Ureter (tissue), 1 donor: ENCODE measurements around the gene DPEP3. TPM values are rescaled to one million over a fixed set of nuclear protein-coding genes. Genes with fewer than 3 reads are reported as not detected.
A peak's percentile ranks its signal among the peaks of the same experiment; 100 is the strongest.

Experiments
- DNase-seq: peaks from one replicate; pipeline ENCODE4 v3.0.0-alpha.2; 2020; ENCODE audit warnings: low spot score
- total RNA-seq: library from RNA; stranded (reverse); gene quantifications from one replicate; pipeline ENCODE4 v1.2.4, GENCODE V29; 2023
- donor health status: DM: yes; HTN: yes; CAD: no.

DPEP3 gene
- total RNA-seq, 1 donor from 2014 or later: not detected

GRCh38 chr16:67931712-67932461 is 48.4 kb downstream of the DPEP3 start, which contains the start of gene CTRL:
Gene CTRL, minus strand, starts transcription at chr16:67931862. Its CDS starts 10 bp downstream, at chr16:67931852.
- DNase-seq: no peak

- no peak for DNase-seq
Observed at GRCh38 chr16:67930678-67931211, 49.6 kb downstream of the DPEP3 start.

DNA sequence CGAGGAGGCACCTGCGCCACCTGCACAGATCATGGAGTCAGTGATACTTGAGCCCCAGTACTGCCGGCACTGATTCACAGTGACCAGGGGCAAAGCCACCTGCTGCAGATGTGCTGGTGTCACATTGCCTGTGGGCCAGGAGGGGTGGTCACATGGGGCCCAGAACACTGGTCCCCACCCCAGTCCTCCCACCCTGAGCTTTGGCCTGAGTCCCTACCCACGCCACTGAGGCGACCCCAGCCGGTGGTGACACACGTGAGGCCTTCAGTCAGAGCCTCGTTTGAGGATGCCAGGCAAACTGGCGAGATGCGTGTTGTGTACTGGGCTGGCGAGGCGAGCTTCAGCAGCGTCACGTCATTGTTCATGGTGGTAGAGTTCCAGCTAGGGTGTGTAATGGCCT is 50.1 kb downstream of the DPEP3 start:
- no peak for DNase-seq

DNA sequence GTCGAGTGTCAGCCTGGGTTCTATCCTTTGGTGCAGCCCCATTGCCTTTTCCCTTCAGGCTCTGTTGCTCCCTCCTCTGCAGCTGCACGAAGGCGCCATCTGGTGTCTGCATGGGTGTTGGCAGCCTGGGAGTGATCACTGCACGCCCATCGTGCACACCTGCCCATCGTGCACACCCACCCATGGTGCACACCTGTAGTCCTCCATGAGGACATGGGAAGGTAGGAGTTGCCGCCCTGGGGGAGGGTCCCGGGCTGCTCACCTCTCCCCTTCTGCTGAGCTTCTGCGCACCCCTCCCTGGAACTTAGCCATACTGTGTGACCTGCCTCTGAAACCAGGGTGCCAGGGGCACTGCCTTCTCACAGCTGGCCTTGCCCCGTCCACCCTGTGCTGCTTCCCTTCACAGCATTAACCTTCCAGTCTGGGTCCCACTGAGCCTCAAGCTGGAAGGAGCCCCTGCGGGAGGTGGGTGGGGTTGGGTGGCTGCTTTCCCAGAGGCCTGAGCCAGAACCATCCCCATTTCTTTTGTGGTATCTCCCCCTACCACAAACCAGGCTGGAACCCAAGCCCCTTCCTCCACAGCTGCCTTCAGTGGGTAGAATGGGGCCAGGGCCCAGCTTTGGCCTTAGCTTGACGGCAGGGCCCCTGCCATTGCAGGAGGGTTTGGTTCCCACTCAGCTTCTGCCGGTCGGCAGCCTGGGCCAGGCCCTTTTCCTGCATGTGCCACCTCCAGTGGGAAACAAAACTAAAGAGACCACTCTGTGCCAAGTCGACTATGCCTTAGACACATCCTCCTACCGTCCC is 51.5 kb downstream of the DPEP3 start:
- peak; percentile 80 for DNase-seq

DNA sequence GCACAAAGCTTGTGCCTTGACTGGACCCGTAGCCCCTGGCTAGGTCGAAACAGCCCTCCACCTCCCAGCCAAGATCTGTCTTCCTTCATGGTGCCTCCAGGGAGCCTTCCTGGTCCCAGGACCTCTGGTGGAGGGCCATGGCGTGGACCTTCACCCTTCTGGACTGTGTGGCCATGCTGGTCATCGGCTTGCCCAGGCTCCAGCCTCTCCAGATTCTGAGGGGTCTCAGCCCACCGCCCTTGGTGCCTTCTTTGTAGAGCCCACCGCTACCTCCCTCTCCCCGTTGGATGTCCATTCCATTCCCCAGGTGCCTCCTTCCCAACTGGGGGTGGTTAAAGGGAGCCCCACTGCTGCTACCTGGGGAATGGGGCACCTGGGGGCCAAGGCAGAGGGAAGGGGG is 52.2 kb downstream of the DPEP3 start:
- no peak for DNase-seq

DNA sequence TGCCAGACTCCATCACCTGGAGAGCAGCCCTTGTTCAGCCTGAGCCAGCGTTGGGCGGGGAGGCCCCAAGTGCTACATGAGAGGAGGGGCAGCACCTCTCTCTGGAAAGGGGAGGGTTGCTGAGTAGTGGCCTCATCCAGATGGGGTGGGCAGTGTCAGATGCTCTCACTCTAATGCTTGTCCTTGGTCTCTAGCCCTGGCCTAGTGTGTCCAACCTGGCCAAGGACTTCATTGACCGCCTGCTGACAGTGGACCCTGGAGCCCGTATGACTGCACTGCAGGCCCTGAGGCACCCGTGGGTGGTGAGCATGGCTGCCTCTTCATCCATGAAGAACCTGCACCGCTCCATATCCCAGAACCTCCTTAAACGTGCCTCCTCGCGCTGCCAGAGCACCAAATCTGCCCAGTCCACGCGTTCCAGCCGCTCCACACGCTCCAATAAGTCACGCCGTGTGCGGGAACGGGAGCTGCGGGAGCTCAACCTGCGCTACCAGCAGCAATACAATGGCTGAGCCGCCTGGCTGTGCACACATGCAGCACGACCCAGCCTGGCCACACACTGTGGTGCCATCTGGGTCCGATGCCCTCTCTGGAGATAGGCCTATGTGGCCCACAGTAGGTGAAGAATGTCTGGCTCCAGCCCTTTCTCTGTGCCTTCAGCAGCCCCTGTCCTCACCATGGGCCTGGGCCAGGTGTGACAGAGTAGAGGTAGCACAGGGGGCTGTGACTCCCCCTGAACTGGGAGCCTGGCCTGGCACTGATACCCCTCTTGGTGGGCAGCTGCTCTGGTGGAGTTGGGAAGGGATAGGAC is 53.0 kb downstream of the DPEP3 start:
- DNase-seq: no peak

- DNase-seq: no peak
Observed at GRCh38 chr16:67926181-67926750, 54.0 kb downstream of the DPEP3 start.

Other genes with a start within 250 kb of the DPEP3 start
- 25.3 TPM for gene RANBP10, start 173.9 kb downstream of the DPEP3 start, total RNA-seq
- gene TSNAXIP1, start 173.6 kb downstream of the DPEP3 start, total RNA-seq: 2.5 TPM
- gene THAP11, start 138.2 kb downstream of the DPEP3 start, total RNA-seq: 22.8 TPM
- 85.2 TPM for gene NUTF2, start 133.6 kb downstream of the DPEP3 start, total RNA-seq
- gene CENPT, start 132.8 kb downstream of the DPEP3 start, total RNA-seq: 50.9 TPM
- gene EDC4, start 107.4 kb downstream of the DPEP3 start, total RNA-seq: 64.9 TPM
- not detected for gene NRN1L, start 95.6 kb downstream of the DPEP3 start, total RNA-seq
- gene PSKH1, start 87.2 kb downstream of the DPEP3 start, total RNA-seq: 31.2 TPM
- 2.1 TPM for gene CTRL, start 48.6 kb downstream of the DPEP3 start, total RNA-seq
- gene PSMB10, start 43.6 kb downstream of the DPEP3 start, total RNA-seq: 89.4 TPM
- 47.3 TPM for gene LCAT, start 36.4 kb downstream of the DPEP3 start, total RNA-seq
- 93.1 TPM for gene SLC12A4, start 11.9 kb downstream of the DPEP3 start, total RNA-seq
- gene DPEP2, start 19.0 kb upstream of the DPEP3 start, total RNA-seq: 7.0 TPM
- gene DPEP2NB, start 35.4 kb upstream of the DPEP3 start, total RNA-seq: not detected
- 15.5 TPM for gene DDX28, start 42.7 kb upstream of the DPEP3 start, total RNA-seq
- gene DUS2, start 42.8 kb upstream of the DPEP3 start, total RNA-seq: 26.6 TPM
- gene NFATC3, start 104.9 kb upstream of the DPEP3 start, total RNA-seq: 44.0 TPM